Endothelial cell of umbilical vein (primary cell): ENCODE data around the gene SERPINB6. TPM values are rescaled to one million over a fixed set of nuclear protein-coding genes. Genes with fewer than 3 reads are reported as not detected.

Experiments
- BruUV-seq: library from RNA; stranded (reverse); fragments of 400-500 nt; replicated peaks from 2 replicates; lab custom pipeline; 2021; lab: Mats Ljungman, UMichigan
- CTCF ChIA-PET: fragments of 300-600, 350-600 bp; sonication (Branson Sonifier 250); formaldehyde crosslinking; loops from one replicate; lab custom pipeline; 2021; ENCODE audit warnings: antibody characterized with exemption, inconsistent platforms; lab: Charles Lee
- POLR2A ChIA-PET: fragments of 300-600, 350-600 bp; sonication (Branson Sonifier 250); formaldehyde crosslinking; loops from one replicate; lab custom pipeline; 2021; ENCODE audit warnings: antibody characterized with exemption, inconsistent platforms; lab: Charles Lee
- DNase-seq: peaks from one replicate; pipeline ENCODE4 v3.0.0-alpha.2; 2011; ENCODE audit warnings: low read depth, low spot score
- FAIRE-seq: peaks from 2 replicates; lab custom pipeline; 2011; peaks lifted over from hg19 to GRCh38; lab: Jason Lieb, UNC
- H2AFZ ChIP-seq: 2 replicates; pipeline ENCODE4 v1.6.0; 2012; ENCODE audit warnings: low read depth, low read length, control low read depth, inconsistent platforms
- H3K27ac ChIP-seq: 2 replicates; pipeline ENCODE4 v1.5.1; 2011; ENCODE audit warnings: low read depth, mild to moderate bottlenecking, control low read depth, low read length, moderate library complexity; ENCODE audit not compliant: insufficient read depth
- H3K27me3 ChIP-seq, 2 experiments: 2 replicates each; pipeline versions ENCODE4 v1.6.0 to v1.6.1; 2011; ENCODE audit warnings: low read length in 2 of 2, mixed read lengths in 1 of 2; ENCODE audit not compliant: control insufficient read depth in 2 of 2, insufficient read depth in 2 of 2
- H3K36me3 ChIP-seq, 2 experiments: 2 replicates in 1 of 2; 3 replicates in 1 of 2; pipeline ENCODE4 v1.5.1; 2011; ENCODE audit warnings: low read length in 2 of 2, mild to moderate bottlenecking in 1 of 2, moderate library complexity in 1 of 2; ENCODE audit not compliant: control insufficient read depth in 2 of 2, insufficient read depth in 2 of 2; ENCODE audit errors: extremely low read depth in 1 of 2
- H3K4me1 ChIP-seq: 3 replicates; pipeline ENCODE4 v1.5.1; 2011; ENCODE audit warnings: mild to moderate bottlenecking, low read length; ENCODE audit not compliant: control insufficient read depth, insufficient read depth; ENCODE audit errors: extremely low read depth
- H3K4me2 ChIP-seq: 2 replicates; pipeline ENCODE4 v1.6.1; 2011; ENCODE audit warnings: low read length, control low read depth, mixed read lengths; ENCODE audit not compliant: insufficient read depth
- H3K4me3 ChIP-seq, 3 experiments: fragments of 200-600 bp in 1 of 3; sonication (generic), shearing (Covaris generic) in 1 of 3; replicated peaks in 1 of 3; 2 replicates each; pipeline ENCODE4 v1.5.1; 2011 to 2016; ENCODE audit warnings: control low read depth in 3 of 3, low read length in 3 of 3, mild to moderate bottlenecking in 2 of 3, inconsistent platforms in 1 of 3, low read depth in 1 of 3, moderate library complexity in 1 of 3; ENCODE audit not compliant: insufficient read depth in 1 of 3
- H3K79me2 ChIP-seq: 2 replicates; pipeline ENCODE4 v1.6.0; 2012; ENCODE audit warnings: low read length, inconsistent platforms; ENCODE audit not compliant: control insufficient read depth, insufficient read depth
- H3K9ac ChIP-seq: replicated peaks from 2 replicates; pipeline ENCODE3; 2011; ENCODE audit warnings: low read length, control low read depth; ENCODE audit not compliant: insufficient read depth; ENCODE audit errors: extremely low read depth
- H3K9me1 ChIP-seq: replicated peaks from 3 replicates; pipeline ENCODE4 v1.6.0; 2011; ENCODE audit warnings: mild to moderate bottlenecking, low read length; ENCODE audit not compliant: control insufficient read depth, insufficient read depth; ENCODE audit errors: extremely low read depth
- H3K9me3 ChIP-seq: replicated peaks from 2 replicates; pipeline ENCODE4 v1.5.1; 2012; ENCODE audit warnings: low read length, inconsistent platforms; ENCODE audit not compliant: control insufficient read depth, insufficient read depth
- H4K20me1 ChIP-seq: replicated peaks from 2 replicates; pipeline ENCODE3; 2011; ENCODE audit warnings: mild to moderate bottlenecking, low read length; ENCODE audit not compliant: control insufficient read depth, insufficient read depth; ENCODE audit errors: extremely low read depth
- CTCF ChIP-seq, 2 donors: IDR thresholded peaks; 1 replicate in 1 of 2; 2 replicates in 1 of 2; pipeline ENCODE4 v1.5.1; 2011; ENCODE audit warnings: low read length in 2 of 2, mild to moderate bottlenecking in 2 of 2, moderate library complexity in 2 of 2, control low read depth in 1 of 2, inconsistent platforms in 1 of 2, low read depth in 1 of 2; ENCODE audit not compliant: insufficient read depth in 1 of 2; ENCODE audit errors: extremely low read depth in 1 of 2
- MAX ChIP-seq: IDR thresholded peaks from 2 replicates; pipeline ENCODE4 v1.6.1; 2011; ENCODE audit not compliant: insufficient read depth, insufficient read length
- POLR2AphosphoS5 ChIP-seq: IDR thresholded peaks from 2 replicates; pipeline ENCODE4 v1.6.1; 2012; ENCODE audit warnings: low read depth, mild to moderate bottlenecking, control low read depth, low read length, moderate library complexity; ENCODE audit not compliant: insufficient read depth
- dilution Hi-C: fragments of 300-500 bp; cut with MboI; formaldehyde crosslinking; loops from one replicate; pipeline ENCODE4 v1.15.0; 2019; ENCODE audit warnings: low sequenced_read_pairs; ENCODE audit not compliant: extremely low pct_ligation_motif_present
- intact Hi-C: fragments of 100-400 bp; cut with micrococcal nuclease; formaldehyde crosslinking; loops from one replicate; pipeline ENCODE4 v1.10.0; 2022
- polyA plus RNA-seq, 4 experiments: library from polyadenylated mRNA; depleted of rRNA in 3 of 4; stranded (reverse) in 3 of 4; unstranded in 1 of 4; fragments of >200 nt; gene quantifications; 2 replicates each; pipeline versions ENCODE4 v1.2.1 to v1.2.3, GENCODE V29; 2011 to 2012; ENCODE audit warnings: missing spikeins in 1 of 4
- total RNA-seq: library from RNA; stranded (reverse); gene quantifications from 2 replicates; pipeline ENCODE4 v1.2.3, GENCODE V29; 2021

SERPINB6 gene
- total and polyA plus RNA-seq, 2 donors (not counting 3 experiments of a cell fraction or from before 2014, with no cell fraction given): 145 to 151 TPM

GRCh38 chr6:3001773-3002293 is 30.5 kb upstream of the SERPINB6 start:
- Histone ChIP-seq H4K20me1 (no peaks in the 10 kb centered on the region), H2AFZ (no peak overlapping the region), H3K79me2 (no peaks in the 10 kb centered on the region), H3K27ac (peak overlapping the region; percentile 53), H3K4me2 (no peak overlapping the region), H3K4me1 (peaks cover 16% of the 10 kb centered on the region), H3K36me3 (no peaks in the 10 kb centered on the region), H3K9me3 (no peaks in the 10 kb centered on the region), H3K9ac (no peak overlapping the region), H3K27me3 (no peaks in the 10 kb centered on the region), H3K9me1 (no peaks in the 10 kb centered on the region), H3K4me3 (no peak overlapping the region)
- dilution Hi-C loops: no loop called here
- CTCF ChIA-PET: interaction anchor here (0.6 to 7.4 kb wide), 30 partner anchors 9 to 1134 kb away, joined by 3 to 126 read pairs (median 6); partner anchors contain the start of genes ECI2 and RIPK1
- DNase-seq (peak; percentile 74), FAIRE-seq (peak; percentile 85)
- BruUV-seq: no TSS peak
- POLR2A ChIA-PET: no interaction called here
- intact Hi-C loops: no loop called here
- TF ChIP-seq MAX: peak; percentile 26
- no peak for TF ChIP-seq POLR2AphosphoS5
- TF ChIP-seq CTCF (IDR thresholded peaks at IDR 0.05; ENCODE audit: extremely low read depth in 1 of 2, insufficient read depth in 1 of 2, low read depth in 1 of 2, low read length in 2 of 2): peak; percentile 51 to 65
